ENCODE results near the gene ZNF281.

ZNF281 gene

DNA sequence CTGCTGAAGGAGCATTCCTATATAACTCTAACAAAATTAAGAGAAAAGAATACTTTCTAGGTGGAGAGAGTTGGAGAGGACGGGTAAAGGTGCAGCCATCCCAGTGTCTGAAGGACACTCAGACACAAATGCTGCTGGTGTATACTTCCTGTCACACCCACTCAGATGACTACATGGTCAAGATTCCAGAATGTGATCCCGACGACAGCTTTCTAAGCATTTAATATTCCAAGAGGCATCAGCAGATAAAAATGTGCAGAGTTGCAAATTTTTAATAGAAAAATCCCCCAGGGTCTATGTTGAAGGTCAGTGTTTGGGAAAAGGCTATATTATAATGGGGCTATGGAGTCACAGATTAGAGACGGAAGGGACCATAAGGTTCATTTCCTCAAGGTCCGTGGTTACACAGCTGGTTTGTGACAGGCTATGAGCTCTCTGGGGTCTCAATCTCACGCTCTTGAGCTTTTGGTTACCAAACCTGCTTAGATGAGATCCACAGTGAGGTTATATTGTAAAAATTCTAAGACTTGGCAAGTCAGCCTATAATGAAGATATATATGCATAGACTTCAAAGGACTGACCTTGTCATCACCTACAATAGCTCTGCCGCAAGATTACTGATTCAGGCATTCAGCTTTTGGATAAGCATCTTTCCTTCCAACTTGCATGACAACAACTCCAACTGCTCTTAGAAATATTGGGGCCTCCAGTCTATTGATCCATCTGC, 35.1 kb downstream of the ZNF281 start:
- Histone ChIP-seq H2AFZ (ENCODE audit: low read depth, low read length) (no peak overlapping the region), H4K8ac (ENCODE audit: low read length) (no peak overlapping the region), H3K23ac (ENCODE audit: low read length in 2 of 2) (no peak overlapping the region), H2BK15ac (ENCODE audit: low read depth, poor library complexity, severe bottlenecking) (no peak overlapping the region), H3K27me3 (ENCODE audit: control insufficient read depth in 1 of 2, insufficient read depth in 1 of 2, low read length in 2 of 2) (no peaks in the 10 kb centered on the region), H2BK5ac (ENCODE audit: low read depth, low read length, poor library complexity, severe bottlenecking) (no peak overlapping the region), H3K36me3 (ENCODE audit: control insufficient read depth in 1 of 2, insufficient read depth in 2 of 2, low read depth in 1 of 2, low read length in 2 of 2) (no peaks in the 10 kb centered on the region), H3K4me1 (ENCODE audit: control insufficient read depth, insufficient read depth, low read depth, low read length) (peaks cover 6% of the 10 kb centered on the region), H3K4me3 (ENCODE audit: insufficient read depth in 1 of 2, low read depth in 1 of 2, low read length in 2 of 2) (peak overlapping the region in 1 of 2 experiments; percentile 1), H3K9me3 (ENCODE audit: control insufficient read depth, low read length) (no peaks in the 10 kb centered on the region), H3K27ac (ENCODE audit: low read length, poor library complexity, severe bottlenecking) (peak overlapping the region; percentile 71), H2BK120ac (ENCODE audit: low read depth, low read length) (no peak overlapping the region), H3K14ac (ENCODE audit: low read length in 2 of 2) (no peak overlapping the region), H3K4ac (ENCODE audit: low read depth in 1 of 2, low read length in 2 of 2) (peak overlapping the region in 1 of 2 experiments; percentile 37), H3K4me2 (ENCODE audit: low read length, poor library complexity, severe bottlenecking) (peak overlapping the region; percentile 34), H4K91ac (ENCODE audit: low read length) (no peak overlapping the region), H3K79me1 (replicated peaks; ENCODE audit: low read length, poor library complexity, severe bottlenecking) (no peaks in the 10 kb centered on the region), H2BK12ac (ENCODE audit: low read length in 2 of 2) (no peak overlapping the region), H2AK5ac (ENCODE audit: low read length, severe bottlenecking) (peak overlapping the region; percentile 55), H3K18ac (ENCODE audit: low read depth in 1 of 2, low read length in 2 of 2) (no peak overlapping the region), H3K9ac (ENCODE audit: low read length) (no peak overlapping the region)
- WGBS = 84% methylated on average over 4 of the region's 7 CpGs
- DNase-seq = no peak

DNA sequence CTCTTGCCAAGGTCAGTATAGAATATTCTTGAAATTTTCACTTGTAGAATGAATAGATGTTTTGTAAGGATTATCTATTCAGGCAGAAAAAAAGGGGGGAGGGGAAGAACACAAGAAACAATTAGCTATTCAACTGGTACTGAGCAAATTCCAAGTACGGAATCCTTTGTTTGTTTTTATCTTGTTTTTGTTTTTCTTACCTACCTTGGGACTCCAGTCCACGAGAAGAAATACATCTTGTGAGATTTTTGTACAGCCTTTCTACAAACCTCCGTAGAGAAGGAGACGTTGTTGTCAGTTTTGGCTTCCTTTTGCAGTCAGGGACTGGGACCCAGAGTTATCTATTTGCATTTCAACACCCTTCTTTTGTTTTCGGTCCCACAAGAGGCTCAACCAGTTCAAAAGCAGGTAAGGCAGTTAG, 36.0 kb downstream of the ZNF281 start:
- Histone ChIP-seq H2BK15ac (ENCODE audit: low read depth, poor library complexity, severe bottlenecking) (no peak overlapping the region), H2BK12ac (ENCODE audit: low read length in 2 of 2) (no peak overlapping the region), H3K4ac (ENCODE audit: low read depth in 1 of 2, low read length in 2 of 2) (no peak overlapping the region), H2AK5ac (ENCODE audit: low read length, severe bottlenecking) (peak overlapping the region; percentile 80), H4K91ac (ENCODE audit: low read length) (no peak overlapping the region), H3K18ac (ENCODE audit: low read depth in 1 of 2, low read length in 2 of 2) (peak overlapping the region in 1 of 2 experiments; percentile 8), H2BK120ac (ENCODE audit: low read depth, low read length) (no peak overlapping the region), H3K27ac (ENCODE audit: low read length, poor library complexity, severe bottlenecking) (peak overlapping the region; percentile 71), H3K9me3 (ENCODE audit: control insufficient read depth, low read length) (no peaks in the 10 kb centered on the region), H3K14ac (ENCODE audit: low read length in 2 of 2) (no peak overlapping the region), H2AFZ (ENCODE audit: low read depth, low read length) (no peak overlapping the region), H3K9ac (ENCODE audit: low read length) (no peak overlapping the region), H3K36me3 (ENCODE audit: control insufficient read depth in 1 of 2, insufficient read depth in 2 of 2, low read depth in 1 of 2, low read length in 2 of 2) (no peaks in the 10 kb centered on the region), H2BK5ac (ENCODE audit: low read depth, low read length, poor library complexity, severe bottlenecking) (peak overlapping the region; percentile 5), H3K79me1 (replicated peaks; ENCODE audit: low read length, poor library complexity, severe bottlenecking) (no peaks in the 10 kb centered on the region), H4K8ac (ENCODE audit: low read length) (no peak overlapping the region), H3K4me3 (ENCODE audit: insufficient read depth in 1 of 2, low read depth in 1 of 2, low read length in 2 of 2) (no peak overlapping the region), H3K27me3 (ENCODE audit: control insufficient read depth in 1 of 2, insufficient read depth in 1 of 2, low read length in 2 of 2) (no peaks in the 10 kb centered on the region), H3K4me1 (ENCODE audit: control insufficient read depth, insufficient read depth, low read depth, low read length) (peaks cover 10% of the 10 kb centered on the region), H3K23ac (ENCODE audit: low read length in 2 of 2) (no peak overlapping the region), H3K4me2 (ENCODE audit: low read length, poor library complexity, severe bottlenecking) (peak overlapping the region; percentile 39)
- no peak for DNase-seq
- 20% methylated on average over 3 of the region's 5 CpGs for WGBS

DNA sequence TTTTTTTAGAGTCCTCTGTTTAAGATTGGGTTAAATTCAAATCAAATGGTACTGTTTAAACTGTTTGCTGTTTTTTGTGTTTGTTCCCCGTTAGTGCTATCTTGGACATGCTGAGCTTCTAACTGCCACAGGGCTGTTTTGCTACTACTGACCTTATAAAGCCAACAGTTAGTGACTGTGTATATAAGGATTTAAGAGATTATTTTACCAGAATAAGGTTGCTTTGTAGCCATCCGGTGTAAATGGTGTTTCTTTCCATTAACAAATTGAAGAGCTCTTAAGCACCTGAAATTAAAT, 37.0 kb downstream of the ZNF281 start:
- no peak overlapping the region for H3K4me3 ChIP-seq (ENCODE audit: insufficient read depth in 1 of 2, low read depth in 1 of 2, low read length in 2 of 2)
- H4K8ac ChIP-seq (ENCODE audit: low read length) = no peak overlapping the region
- no peak overlapping the region for H2BK5ac ChIP-seq (ENCODE audit: low read depth, low read length, poor library complexity, severe bottlenecking)
- no peak overlapping the region for H3K4ac ChIP-seq (ENCODE audit: low read depth in 1 of 2, low read length in 2 of 2)
- H3K4me1 ChIP-seq (ENCODE audit: control insufficient read depth, insufficient read depth, low read depth, low read length) = peaks cover 11% of the 10 kb centered on the region
- H3K4me2 ChIP-seq (ENCODE audit: low read length, poor library complexity, severe bottlenecking) = no peak overlapping the region
- no peak overlapping the region for H3K9ac ChIP-seq (ENCODE audit: low read length)
- no peak overlapping the region for H2AFZ ChIP-seq (ENCODE audit: low read depth, low read length)
- no peak overlapping the region for H4K91ac ChIP-seq (ENCODE audit: low read length)
- no peaks in the 10 kb centered on the region for H3K27me3 ChIP-seq (ENCODE audit: control insufficient read depth in 1 of 2, insufficient read depth in 1 of 2, low read length in 2 of 2)
- DNase-seq = no peak
- WGBS = 36% methylated on average over 1 of the region's 2 CpGs
- H2BK15ac ChIP-seq (ENCODE audit: low read depth, poor library complexity, severe bottlenecking) = no peak overlapping the region
- H3K23ac ChIP-seq (ENCODE audit: low read length in 2 of 2) = no peak overlapping the region
- H3K27ac ChIP-seq (ENCODE audit: low read length, poor library complexity, severe bottlenecking) = peak overlapping the region; percentile 75
- no peak overlapping the region for H3K18ac ChIP-seq (ENCODE audit: low read depth in 1 of 2, low read length in 2 of 2)
- no peak overlapping the region for H2BK12ac ChIP-seq (ENCODE audit: low read length in 2 of 2)
- H2BK120ac ChIP-seq (ENCODE audit: low read depth, low read length) = no peak overlapping the region
- no peaks in the 10 kb centered on the region for H3K36me3 ChIP-seq (ENCODE audit: control insufficient read depth in 1 of 2, insufficient read depth in 2 of 2, low read depth in 1 of 2, low read length in 2 of 2)
- no peak overlapping the region for H2AK5ac ChIP-seq (ENCODE audit: low read length, severe bottlenecking)
- H3K9me3 ChIP-seq (ENCODE audit: control insufficient read depth, low read length) = no peaks in the 10 kb centered on the region
- H3K14ac ChIP-seq (ENCODE audit: low read length in 2 of 2) = no peak overlapping the region
- H3K79me1 ChIP-seq (replicated peaks; ENCODE audit: low read length, poor library complexity, severe bottlenecking) = no peaks in the 10 kb centered on the region

DNA sequence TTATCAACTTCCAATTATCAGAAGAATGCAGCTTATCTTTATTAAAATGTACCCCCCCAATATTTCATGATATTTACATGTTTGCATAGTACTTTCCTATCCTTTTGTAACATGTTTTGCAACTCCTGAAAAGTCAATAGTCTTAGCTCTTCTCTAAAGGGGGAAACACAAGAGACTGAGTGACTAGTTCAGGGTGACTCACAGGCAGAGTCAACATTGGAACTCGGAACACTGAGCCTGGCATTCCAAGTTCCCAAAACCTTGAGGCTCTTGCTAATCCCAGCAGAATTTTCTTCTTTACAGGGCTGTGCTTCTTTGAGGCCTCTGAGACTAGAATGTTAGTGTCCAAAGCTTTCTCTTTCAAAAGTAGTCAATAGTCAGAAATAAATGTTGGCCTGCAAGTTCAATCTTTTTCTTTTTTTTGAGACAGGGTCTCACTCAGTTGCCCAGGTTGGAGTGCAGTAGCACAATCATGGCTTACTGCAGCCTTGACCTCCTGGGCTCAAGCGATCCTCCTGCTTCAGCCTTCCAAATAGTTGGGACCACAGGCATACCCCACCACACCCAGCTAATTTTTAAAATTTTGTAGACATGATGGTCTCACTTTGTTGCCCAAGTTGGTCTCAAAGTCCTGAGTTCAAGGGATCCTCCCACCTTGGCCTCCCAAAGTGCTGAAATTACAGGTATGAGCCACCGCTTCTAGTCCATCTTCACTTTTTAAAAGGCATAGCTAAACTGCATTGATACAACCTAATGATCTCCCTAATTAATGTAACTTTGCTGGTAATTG, 37.5 kb downstream of the ZNF281 start:
- H4K8ac ChIP-seq (ENCODE audit: low read length) = no peak overlapping the region
- H3K18ac ChIP-seq (ENCODE audit: low read depth in 1 of 2, low read length in 2 of 2) = peak overlapping the region in 1 of 2 experiments; percentile 34
- H2BK12ac ChIP-seq (ENCODE audit: low read length in 2 of 2) = peak overlapping the region in 1 of 2 experiments; percentile 56
- H2BK15ac ChIP-seq (ENCODE audit: low read depth, poor library complexity, severe bottlenecking) = no peak overlapping the region
- H3K4ac ChIP-seq (ENCODE audit: low read depth in 1 of 2, low read length in 2 of 2) = peak overlapping the region in 1 of 2 experiments; percentile 38
- no peak overlapping the region for H2BK5ac ChIP-seq (ENCODE audit: low read depth, low read length, poor library complexity, severe bottlenecking)
- no peak overlapping the region for H4K91ac ChIP-seq (ENCODE audit: low read length)
- H2AK5ac ChIP-seq (ENCODE audit: low read length, severe bottlenecking) = peak overlapping the region; percentile 88
- H3K23ac ChIP-seq (ENCODE audit: low read length in 2 of 2) = no peak overlapping the region
- no peak overlapping the region for H2BK120ac ChIP-seq (ENCODE audit: low read depth, low read length)
- no peak overlapping the region for H3K4me2 ChIP-seq (ENCODE audit: low read length, poor library complexity, severe bottlenecking)
- H3K14ac ChIP-seq (ENCODE audit: low read length in 2 of 2) = no peak overlapping the region
- H3K9ac ChIP-seq (ENCODE audit: low read length) = peak overlapping the region; percentile 40
- H2AFZ ChIP-seq (ENCODE audit: low read depth, low read length) = no peak overlapping the region
- H3K36me3 ChIP-seq (ENCODE audit: control insufficient read depth in 1 of 2, insufficient read depth in 2 of 2, low read depth in 1 of 2, low read length in 2 of 2) = no peaks in the 10 kb centered on the region
- no peaks in the 10 kb centered on the region for H3K27me3 ChIP-seq (ENCODE audit: control insufficient read depth in 1 of 2, insufficient read depth in 1 of 2, low read length in 2 of 2)
- H3K79me1 ChIP-seq (replicated peaks; ENCODE audit: low read length, poor library complexity, severe bottlenecking) = no peaks in the 10 kb centered on the region
- no peaks in the 10 kb centered on the region for H3K9me3 ChIP-seq (ENCODE audit: control insufficient read depth, low read length)
- 53% methylated on average over 2 of the region's 3 CpGs for WGBS
- no peak overlapping the region for H3K4me3 ChIP-seq (ENCODE audit: insufficient read depth in 1 of 2, low read depth in 1 of 2, low read length in 2 of 2)
- peak overlapping the region; percentile 75 for H3K27ac ChIP-seq (ENCODE audit: low read length, poor library complexity, severe bottlenecking)
- peaks cover 13% of the 10 kb centered on the region for H3K4me1 ChIP-seq (ENCODE audit: control insufficient read depth, insufficient read depth, low read depth, low read length)
- DNase-seq = peak; percentile 83

Measured in mesenchymal stem cell (in vitro differentiated cells and primary cell).